Caki2 (cell line): Measurements from ENCODE around the gene CIZ1. TPM values are rescaled to one million over a fixed set of nuclear protein-coding genes. Genes with fewer than 3 reads are reported as not detected.

ENCODE experiments used
- DNase-seq: peaks from one replicate; pipeline ENCODE4 v3.0.0-alpha.2; 2015; ENCODE audit warnings: low read depth
- in situ Hi-C: cut with HindIII; loops from 2 replicates; pipeline ENCODE4 v1.10.0; 2016; ENCODE audit warnings: low sequenced_read_pairs, low pct_unique_long_range_greater_than_20kb, mixed read lengths
- total RNA-seq: library from RNA; depleted of rRNA; stranded (reverse); fragments of >200 nt; shearing (Covaris generic); gene quantifications from 2 replicates; pipeline ENCODE4 v1.2.3, GENCODE V29; 2014; ENCODE audit warnings: low replicate concordance

CIZ1 gene
- total RNA-seq, 1 experiment from 2014 or later: 27.7 TPM

- DNase-seq: peak; percentile 59
- in situ Hi-C loops: no loop called here
These were observed 24.4 kb upstream of the CIZ1 start for GRCh38 chr9:128215491-128216409.

DNA sequence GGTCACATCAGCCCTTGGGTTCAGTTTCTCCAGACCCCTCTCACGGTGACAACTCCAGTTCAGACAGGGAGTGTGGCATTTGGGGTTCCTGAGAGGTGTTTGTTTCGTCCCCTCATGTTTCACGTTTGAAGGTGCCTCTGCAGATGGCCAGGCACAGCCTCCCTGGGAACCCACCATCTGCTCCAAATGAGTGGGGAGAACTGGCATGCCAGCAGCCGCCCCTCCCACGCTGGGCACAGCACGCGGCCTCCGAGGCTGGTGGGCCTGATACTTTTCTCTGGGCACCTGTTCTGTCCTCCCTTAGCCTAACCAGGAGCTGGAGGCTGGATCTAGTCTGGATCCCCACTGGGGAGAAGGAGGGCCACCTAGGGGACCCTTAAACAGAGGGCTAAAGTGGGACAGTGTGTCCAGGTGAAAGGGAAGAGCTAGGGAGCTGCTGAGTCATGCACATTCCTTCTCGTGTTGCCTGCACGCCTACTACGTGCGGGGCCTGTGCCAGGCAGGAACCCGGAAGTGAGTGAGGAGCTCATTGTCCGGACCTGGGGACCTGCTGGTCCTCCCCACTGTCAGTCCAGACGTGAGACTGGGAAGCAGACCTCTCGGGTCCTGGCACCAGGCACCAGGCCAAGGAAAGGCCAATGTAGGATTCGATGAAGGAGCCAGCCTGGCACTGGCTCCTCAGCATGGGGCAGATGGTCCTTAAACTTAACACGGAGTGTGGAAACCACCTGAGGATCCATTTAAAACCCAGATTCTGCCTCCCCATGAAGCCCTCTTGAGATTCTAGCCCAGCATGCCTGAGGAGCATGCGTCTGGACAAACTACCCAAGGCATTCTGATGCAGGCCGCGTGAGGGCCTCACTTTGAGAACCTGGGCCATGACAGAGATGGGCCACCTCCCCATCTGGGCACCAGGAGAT lies 23.5 kb upstream of the CIZ1 start:
- DNase-seq: peak; percentile 68
- in situ Hi-C loops: no loop called here

GRCh38 chr9:128213746-128214497 lies 22.6 kb upstream of the CIZ1 start:
- no peak for DNase-seq
- in situ Hi-C loops: no loop called here

GRCh38 chr9:128211981-128212281 lies 20.6 kb upstream of the CIZ1 start:
- DNase-seq: no peak
- in situ Hi-C loops: no loop called here

GRCh38 chr9:128211186-128211980 lies 20.0 kb upstream of the CIZ1 start:
- in situ Hi-C loops: no loop called here
- DNase-seq: peak; percentile 97

DNA sequence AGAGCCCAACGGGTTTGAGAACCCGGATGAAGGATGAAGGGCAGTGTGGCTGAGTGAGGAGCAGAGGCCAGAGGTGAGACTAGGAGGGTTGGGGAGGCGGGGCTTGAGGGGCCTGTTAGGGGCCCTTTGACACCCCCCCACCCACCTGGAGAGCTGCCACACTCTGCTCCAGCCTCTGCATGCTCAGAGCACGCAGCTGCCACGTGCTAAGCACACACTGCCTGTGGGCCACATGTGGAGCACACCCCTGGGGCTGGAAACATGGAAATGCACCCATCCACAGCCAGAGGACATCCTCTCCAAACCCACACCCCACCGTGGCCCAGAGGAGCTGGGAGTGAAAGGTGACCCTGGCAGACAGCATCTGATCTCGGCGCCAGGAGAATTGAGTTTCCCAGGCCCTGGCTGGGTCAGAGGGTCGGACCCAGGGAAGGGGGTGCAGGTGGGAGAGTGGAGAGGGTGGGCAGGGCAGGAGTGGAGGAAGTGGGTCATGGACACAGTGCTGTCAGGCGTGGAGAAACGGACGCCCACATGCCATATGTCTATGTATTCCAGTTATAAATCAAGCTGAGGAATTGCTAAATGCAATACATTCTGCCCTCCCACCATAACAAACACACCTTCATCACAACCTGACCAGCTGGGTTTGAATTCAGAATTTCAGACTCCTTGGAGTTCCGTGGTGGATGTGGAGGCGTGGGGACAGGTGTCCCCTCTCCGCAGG lies 17.7 kb upstream of the CIZ1 start:
- in situ Hi-C loops: no loop called here
- DNase-seq: no peak

DNA sequence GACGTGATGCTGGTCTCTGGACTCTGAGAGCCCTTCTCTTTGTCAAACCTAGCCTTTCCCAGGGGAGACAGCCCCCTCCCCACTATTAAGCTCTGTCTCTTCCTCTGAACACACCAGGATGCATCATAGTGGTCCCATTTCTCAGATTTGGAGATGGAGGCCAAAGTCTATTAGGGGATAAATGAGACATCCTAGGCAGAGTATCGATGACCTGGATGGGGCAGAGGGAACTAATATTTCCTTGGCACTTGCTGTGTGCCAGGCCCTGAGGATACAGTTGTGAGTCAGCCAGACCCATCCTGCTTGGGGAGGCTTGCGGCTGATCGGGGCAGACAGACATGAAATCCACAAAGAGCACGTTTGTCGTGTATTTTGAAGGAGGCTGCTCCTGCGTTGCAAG lies 17.0 kb upstream of the CIZ1 start:
- in situ Hi-C loops: no loop called here
- no peak for DNase-seq

DNA sequence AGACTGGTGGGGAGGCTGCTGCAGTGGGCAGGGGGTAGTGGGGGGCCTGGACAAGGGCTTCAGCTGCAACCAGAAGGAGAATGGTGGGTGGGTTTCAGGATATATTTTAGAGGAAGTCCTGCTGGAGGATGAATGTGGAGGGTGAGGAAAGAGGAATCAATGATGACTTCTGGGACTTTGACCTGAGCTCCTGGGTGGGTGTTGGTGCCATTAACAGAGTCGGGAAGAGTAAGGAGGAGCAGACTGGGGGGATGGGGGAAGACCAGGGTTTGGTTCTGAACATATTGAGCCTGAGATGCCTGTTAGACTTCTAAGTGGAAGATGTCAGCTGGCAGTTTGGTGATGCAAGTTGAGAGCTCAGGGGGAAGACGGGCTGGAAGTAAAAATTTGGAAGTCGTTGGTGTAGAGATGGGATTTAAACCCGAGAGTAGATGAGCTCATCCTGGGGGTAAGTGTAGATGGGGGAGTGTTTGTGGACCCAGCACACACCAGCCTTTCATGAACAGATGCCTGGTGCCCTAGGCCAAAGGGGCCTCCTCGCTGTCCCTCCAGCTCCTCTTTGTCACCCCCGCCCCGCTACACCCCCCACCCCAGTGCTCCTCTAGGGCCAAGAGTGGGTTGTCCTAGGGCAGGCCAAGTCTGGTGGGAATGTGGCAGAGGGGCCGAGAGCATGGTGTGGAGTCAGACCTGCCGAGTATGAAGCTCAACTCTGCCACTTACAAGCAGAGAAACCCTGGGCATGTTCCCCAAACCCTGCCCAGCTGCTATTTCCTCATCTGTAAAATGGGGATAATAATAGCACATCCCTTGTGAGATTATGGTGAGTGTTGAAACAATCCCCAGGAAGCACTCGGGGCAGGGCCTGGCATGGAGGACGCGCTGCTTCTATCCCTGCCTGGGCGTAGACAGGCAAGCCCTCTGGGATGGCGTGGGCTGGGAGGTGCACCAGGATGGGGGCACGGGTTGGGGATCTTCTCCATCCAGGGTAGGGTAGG lies 15.8 kb upstream of the CIZ1 start:
- in situ Hi-C loops: no loop called here
- DNase-seq: no peak

DNA sequence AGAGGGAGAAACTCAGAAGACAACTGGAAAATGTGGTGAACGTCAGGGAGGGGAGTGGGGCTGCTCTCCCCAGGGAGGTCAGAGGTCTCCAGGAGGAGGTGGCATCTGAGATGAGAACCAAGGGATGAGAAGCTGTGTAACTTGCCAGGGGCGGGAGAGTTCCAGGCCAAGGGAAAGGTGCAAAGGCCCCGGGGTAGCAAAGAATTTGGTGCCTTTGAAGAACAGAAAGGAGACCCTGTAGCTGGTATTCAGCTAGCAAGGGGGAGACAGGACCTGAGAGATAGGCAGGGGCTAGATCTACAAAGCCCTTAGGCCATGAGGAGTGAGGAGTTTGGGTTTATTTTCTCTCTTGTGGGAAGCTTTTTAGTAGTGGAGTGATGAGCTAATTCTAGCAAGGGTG lies 15.1 kb upstream of the CIZ1 start:
- DNase-seq: no peak
- in situ Hi-C loops: no loop called here

DNA sequence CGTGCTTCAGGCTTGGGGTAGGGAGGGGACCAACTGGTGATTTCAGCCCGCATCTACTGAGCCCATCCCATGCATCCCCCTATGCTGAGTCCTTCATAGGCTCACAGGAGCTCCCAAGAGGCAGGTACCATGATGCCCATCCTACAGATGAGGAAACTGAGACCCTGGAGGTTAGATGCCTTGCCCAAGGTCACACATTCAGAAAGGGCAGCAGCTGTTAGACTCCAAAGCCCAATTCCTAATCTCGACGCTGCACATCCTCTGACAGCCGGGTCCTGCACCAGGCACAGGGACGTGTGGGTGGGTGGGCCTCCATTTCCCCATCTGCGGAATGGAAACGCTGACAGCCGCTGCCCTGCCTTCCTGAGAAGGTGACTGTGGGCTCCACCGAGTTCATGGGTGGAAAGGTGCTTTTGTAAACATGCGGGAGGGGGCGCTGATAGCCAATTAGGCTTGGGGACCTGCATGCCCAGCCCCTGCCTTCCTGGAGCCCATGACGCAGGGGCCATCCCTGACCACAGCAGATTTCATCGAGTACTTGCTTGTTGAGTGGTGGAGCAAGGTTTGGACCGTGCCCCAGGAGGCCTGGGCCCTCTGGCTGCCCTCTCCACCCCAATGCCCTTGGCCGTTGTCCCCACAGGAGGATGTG lies 14.0 kb upstream of the CIZ1 start:
- in situ Hi-C loops: no loop called here
- no peak for DNase-seq

DNA sequence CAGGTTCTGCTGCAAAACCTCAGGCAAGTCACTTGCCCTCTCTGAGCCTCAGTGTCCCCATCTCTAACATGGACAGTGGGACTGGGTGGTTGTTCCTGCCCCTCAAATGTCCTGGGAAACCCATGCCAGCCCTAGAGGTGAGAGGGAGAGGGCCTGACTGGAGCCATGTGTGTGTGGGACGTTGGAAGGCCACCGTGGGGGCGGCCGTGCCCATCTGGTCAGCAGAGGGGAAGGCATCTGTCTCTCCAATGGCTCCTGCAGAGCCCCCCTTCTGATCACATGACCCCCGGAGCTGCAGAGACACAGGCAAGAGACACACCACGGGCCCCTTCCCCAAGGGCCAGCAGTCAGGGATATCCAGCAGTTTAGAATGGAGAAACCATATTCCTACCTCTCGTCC lies 13.5 kb upstream of the CIZ1 start:
- in situ Hi-C loops: no loop called here

GRCh38 chr9:128203707-128204551 lies 12.6 kb upstream of the CIZ1 start:
- peak; percentile 81 for DNase-seq
- in situ Hi-C loops: no loop called here

More for the DNA sequence above, 13.5 kb upstream of the CIZ1 start:
- DNase-seq: no peak

GRCh38 chr9:128203024-128203706 lies 11.8 kb upstream of the CIZ1 start, which contains the start of gene DNM1:
TSS of gene DNM1 (plus strand) at chr9:128203379. CDS start at chr9:128203471, 92 bp downstream.
- in situ Hi-C loops: no loop called here
- DNase-seq: peak; percentile 66

GRCh38 chr9:128202648-128203023 lies 11.3 kb upstream of the CIZ1 start:
- in situ Hi-C loops: no loop called here

More at GRCh38 chr9:128202648-128203023, 11.3 kb upstream of the CIZ1 start:
- no peak for DNase-seq
